Karpas-422 (cell line): ENCODE measurements around the gene ENDOV. TPM values are rescaled to one million over a fixed set of nuclear protein-coding genes. Genes with fewer than 3 reads are reported as not detected.

ENCODE experiments used
- DNase-seq: peaks from one replicate; pipeline ENCODE4 v3.0.0-alpha.2; 2015
- H2AFZ ChIP-seq: fragments of 200-600 bp; sonication (generic); 2 replicates; pipeline ENCODE4 v1.6.1; 2014; ENCODE audit warnings: antibody characterized with exemption, low read length, mixed read lengths
- H3K27ac ChIP-seq: fragments of 200-600 bp; sonication (generic); 2 replicates; pipeline ENCODE4 v1.5.1; 2014; ENCODE audit warnings: mild to moderate bottlenecking, low read length, moderate library complexity
- H3K27me3 ChIP-seq: fragments of 200-600 bp; sonication (generic); 2 replicates; pipeline ENCODE4 v1.6.1; 2014; ENCODE audit warnings: low read length, mixed read lengths
- H3K36me3 ChIP-seq: fragments of 200-600 bp; sonication (generic); 2 replicates; pipeline ENCODE4 v1.6.1; 2014; ENCODE audit warnings: low read length, mixed read lengths; ENCODE audit not compliant: insufficient read depth
- H3K4me1 ChIP-seq: fragments of 200-600 bp; sonication (generic); 2 replicates; pipeline ENCODE4 v1.6.1; 2014; ENCODE audit warnings: mild to moderate bottlenecking, low read length, mixed read lengths
- H3K4me2 ChIP-seq: fragments of 200-600 bp; sonication (generic); 2 replicates; pipeline ENCODE4 v1.6.1; 2014; ENCODE audit warnings: low read length, low read depth, mild to moderate bottlenecking; ENCODE audit not compliant: poor library complexity, severe bottlenecking
- H3K4me3 ChIP-seq: fragments of 200-600 bp; sonication (generic); 2 replicates; pipeline ENCODE4 v1.5.1; 2014; ENCODE audit warnings: mild to moderate bottlenecking, antibody characterized with exemption, low read length, mixed read lengths
- H3K79me2 ChIP-seq: fragments of 200-600 bp; sonication (generic); 2 replicates; pipeline ENCODE4 v1.6.1; 2014; ENCODE audit warnings: mild to moderate bottlenecking, low read length, mixed read lengths
- H3K9ac ChIP-seq: fragments of 200-600 bp; sonication (generic); 2 replicates; pipeline ENCODE4 v1.6.0; 2014; ENCODE audit warnings: low read length
- H3K9me2 ChIP-seq: fragments of 200-600 bp; sonication (generic), shearing (Covaris generic); replicated peaks from 2 replicates; pipeline ENCODE4 v1.6.0; 2014; ENCODE audit warnings: mild to moderate bottlenecking, low read length, moderate library complexity; ENCODE audit not compliant: insufficient read depth
- H3K9me3 ChIP-seq: fragments of 300-700, 200-600 bp; sonication (generic); 2 replicates; pipeline ENCODE4 v1.6.1; 2014; ENCODE audit warnings: low read length, mixed read lengths
- H4K20me1 ChIP-seq: fragments of 200-600 bp; sonication (generic); 2 replicates; pipeline ENCODE4 v1.6.1; 2014; ENCODE audit warnings: mild to moderate bottlenecking, antibody characterized with exemption, low read length, low read depth; ENCODE audit not compliant: insufficient read depth
- total RNA-seq: library from RNA; depleted of rRNA; stranded (reverse); fragments of >200 nt; shearing (Covaris generic); gene quantifications from 2 replicates; pipeline ENCODE4 v1.2.3, GENCODE V29; 2014; ENCODE audit warnings: low replicate concordance

Gene ENDOV
- total RNA-seq, 1 experiment from 2014 or later = 22.7 TPM

DNA sequence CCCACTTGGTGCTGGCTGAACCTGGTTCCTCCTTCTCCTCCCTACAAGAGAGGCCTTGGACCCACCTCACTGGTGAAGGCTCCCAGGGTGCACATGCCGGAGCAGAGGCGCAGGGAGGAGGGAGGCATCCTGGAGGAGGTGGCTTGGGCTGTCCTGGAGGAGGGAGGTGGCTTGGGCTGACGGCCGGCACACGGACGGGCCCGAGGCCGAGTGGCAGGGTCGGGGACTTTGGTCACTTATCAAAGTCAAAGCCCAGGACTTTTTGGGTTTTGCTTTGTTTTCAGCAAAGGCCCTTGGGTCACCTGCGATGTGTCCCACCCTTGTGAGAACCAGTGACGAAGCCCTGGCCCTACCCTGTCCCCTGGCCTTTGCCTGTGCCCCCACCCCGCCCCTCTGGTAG is 28.5 kb downstream of the ENDOV start:
- H3K27me3 ChIP-seq = no peaks in the 10 kb centered on the region
- no peaks in the 10 kb centered on the region for H3K36me3 ChIP-seq
- H3K4me2 ChIP-seq = no peak overlapping the region
- H3K79me2 ChIP-seq = no peaks in the 10 kb centered on the region
- H2AFZ ChIP-seq = no peak overlapping the region
- no peak overlapping the region for H3K27ac ChIP-seq
- no peaks in the 10 kb centered on the region for H4K20me1 ChIP-seq
- no peak for DNase-seq
- no peaks in the 10 kb centered on the region; the same call in 1 of the 2 replicates for H3K4me1 ChIP-seq
- H3K9me3 ChIP-seq = no peaks in the 10 kb centered on the region
- no peak overlapping the region for H3K9ac ChIP-seq
- H3K4me3 ChIP-seq = no peak overlapping the region
- H3K9me2 ChIP-seq = no peaks in the 10 kb centered on the region

DNA sequence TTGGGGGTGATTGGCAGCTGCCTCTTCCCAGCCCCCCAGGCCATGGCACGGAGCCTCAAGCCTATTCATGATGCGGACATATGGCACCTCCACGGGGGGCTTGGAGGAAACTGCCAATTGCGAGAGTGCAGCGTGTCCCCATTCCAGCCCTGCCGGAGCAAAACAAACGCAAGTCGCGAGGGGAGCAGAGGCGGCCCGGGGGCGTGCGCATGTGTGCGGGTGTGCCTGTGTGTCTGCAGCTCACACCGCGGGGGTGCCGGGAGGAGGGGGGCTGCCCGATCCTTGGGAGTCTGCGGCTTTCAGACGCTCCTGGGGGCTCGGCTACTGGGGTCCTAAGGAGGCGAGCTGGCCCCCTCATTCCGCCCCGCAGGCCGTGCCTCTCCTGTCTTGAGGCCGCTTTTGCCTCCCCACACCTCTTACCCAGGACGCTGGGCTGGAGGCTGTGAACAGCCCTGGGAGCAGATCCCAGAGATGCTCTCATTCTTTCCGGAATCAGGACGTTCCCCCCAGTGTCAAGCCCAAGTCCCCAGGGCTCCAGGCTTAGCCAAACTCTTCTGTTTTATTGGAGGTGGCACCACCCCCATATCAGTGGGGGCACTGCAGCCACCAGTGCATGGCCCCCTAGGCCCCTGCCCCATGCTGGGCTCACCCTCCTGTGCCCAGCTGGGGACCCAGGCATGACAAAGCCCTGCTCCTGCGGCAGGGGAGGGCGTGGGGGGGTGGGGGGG is 29.1 kb downstream of the ENDOV start:
- H3K9ac ChIP-seq = no peak overlapping the region
- H3K4me1 ChIP-seq = no peaks in the 10 kb centered on the region; the same call in 1 of the 2 replicates
- H3K9me3 ChIP-seq = no peaks in the 10 kb centered on the region
- H3K4me2 ChIP-seq = no peak overlapping the region
- no peak for DNase-seq
- H3K79me2 ChIP-seq = no peaks in the 10 kb centered on the region
- H4K20me1 ChIP-seq = no peaks in the 10 kb centered on the region
- no peaks in the 10 kb centered on the region for H3K36me3 ChIP-seq
- H3K27me3 ChIP-seq = no peaks in the 10 kb centered on the region
- H3K4me3 ChIP-seq = no peak overlapping the region
- H3K9me2 ChIP-seq = no peaks in the 10 kb centered on the region
- no peak overlapping the region for H3K27ac ChIP-seq
- H2AFZ ChIP-seq = no peak overlapping the region

DNA sequence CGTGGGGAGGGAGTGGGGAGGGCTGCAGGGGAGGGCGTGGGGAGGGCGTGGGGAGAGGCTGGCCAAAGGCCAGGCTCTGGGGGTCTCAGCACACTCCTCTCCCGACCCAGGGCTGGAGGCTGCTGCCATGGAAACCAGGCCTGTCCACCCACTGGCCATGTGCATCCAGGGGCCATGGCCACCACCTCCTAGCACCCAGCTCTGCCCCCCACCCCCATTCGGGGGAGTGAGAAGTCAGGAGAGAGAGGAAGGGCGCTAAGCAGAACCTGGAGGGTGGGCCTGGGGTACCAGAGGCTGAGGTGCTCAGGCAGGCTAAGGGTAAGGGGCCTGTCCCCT is 29.6 kb downstream of the ENDOV start:
- Histone ChIP-seq H3K36me3 (no peaks in the 10 kb centered on the region), H3K9ac (no peak overlapping the region), H3K79me2 (no peaks in the 10 kb centered on the region), H3K9me2 (no peaks in the 10 kb centered on the region), H4K20me1 (no peaks in the 10 kb centered on the region), H3K9me3 (no peaks in the 10 kb centered on the region), H3K4me3 (no peak overlapping the region), H3K4me2 (no peak overlapping the region), H3K27me3 (no peaks in the 10 kb centered on the region), H3K4me1 (no peaks in the 10 kb centered on the region; the same call in 1 of the 2 replicates), H2AFZ (no peak overlapping the region), H3K27ac (no peak overlapping the region)
- DNase-seq = no peak

DNA sequence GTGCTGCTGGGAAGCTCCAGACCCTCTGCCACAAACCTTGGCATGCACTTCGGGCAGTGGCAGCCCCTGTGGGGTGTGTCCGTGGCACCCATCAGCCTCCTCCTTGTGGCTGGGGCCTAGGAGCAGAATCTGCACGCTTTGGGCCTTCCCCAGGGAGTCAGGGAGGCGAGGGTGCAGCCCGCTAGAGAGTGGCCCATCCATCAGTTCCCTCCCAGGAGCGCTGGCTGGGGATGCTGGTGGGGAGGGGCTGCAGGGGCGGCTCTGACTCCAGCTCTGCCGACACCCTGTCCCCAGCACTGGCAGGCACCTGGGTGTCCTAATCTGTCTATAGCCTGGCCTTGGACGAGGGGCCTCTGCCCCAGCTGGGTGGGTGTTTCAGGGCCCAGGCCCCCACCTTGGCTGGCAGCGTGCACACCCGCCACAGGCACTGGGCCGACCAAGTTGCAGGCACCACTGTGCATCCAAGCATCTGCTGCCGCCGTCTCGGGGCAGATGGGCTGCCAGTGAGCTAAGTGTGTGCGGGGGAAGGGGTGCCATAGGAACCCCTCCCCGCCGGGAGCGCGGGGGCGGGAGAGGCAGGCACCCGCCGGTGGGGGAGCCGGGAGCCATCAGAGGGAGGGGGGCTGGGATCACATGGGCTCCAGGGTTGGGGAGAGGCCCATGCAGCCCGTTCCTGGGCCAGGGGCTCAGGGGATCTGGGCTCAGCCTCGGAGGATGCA is 30.2 kb downstream of the ENDOV start:
- H3K9ac ChIP-seq = no peak overlapping the region
- H3K4me3 ChIP-seq = no peak overlapping the region
- H3K36me3 ChIP-seq = no peaks in the 10 kb centered on the region
- no peak overlapping the region for H3K4me2 ChIP-seq
- H4K20me1 ChIP-seq = no peaks in the 10 kb centered on the region
- no peak for DNase-seq
- H3K9me2 ChIP-seq = no peaks in the 10 kb centered on the region
- H3K9me3 ChIP-seq = no peaks in the 10 kb centered on the region
- H3K79me2 ChIP-seq = no peaks in the 10 kb centered on the region
- H3K4me1 ChIP-seq = no peaks in the 10 kb centered on the region; the same call in 1 of the 2 replicates
- H2AFZ ChIP-seq = no peak overlapping the region
- H3K27me3 ChIP-seq = no peaks in the 10 kb centered on the region
- no peak overlapping the region for H3K27ac ChIP-seq

DNA sequence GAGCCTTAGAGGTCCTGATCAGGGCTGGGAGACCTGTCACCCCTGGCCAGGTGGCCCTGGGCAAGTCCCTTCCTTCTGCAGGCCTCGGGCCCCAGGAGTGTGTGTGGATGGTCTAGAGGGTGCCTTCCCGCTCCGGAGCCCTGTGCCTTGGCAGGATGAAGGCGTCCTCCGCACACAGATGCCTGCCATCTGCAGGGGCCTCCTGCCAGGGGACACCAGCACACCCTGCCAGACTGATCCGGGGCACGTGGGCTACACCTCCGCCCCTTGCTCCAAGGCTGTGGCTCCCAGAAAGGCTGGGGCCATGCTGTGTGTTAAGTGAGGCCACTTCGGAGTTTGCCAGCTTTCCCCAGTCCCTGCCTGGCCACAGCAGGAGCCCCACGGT is 30.8 kb downstream of the ENDOV start:
- Histone ChIP-seq H3K9ac (no peak overlapping the region), H3K4me2 (no peak overlapping the region), H3K27me3 (no peaks in the 10 kb centered on the region), H3K4me1 (no peaks in the 10 kb centered on the region; the same call in 1 of the 2 replicates), H2AFZ (no peak overlapping the region), H3K27ac (no peak overlapping the region), H3K79me2 (no peaks in the 10 kb centered on the region), H3K9me3 (no peaks in the 10 kb centered on the region), H4K20me1 (no peaks in the 10 kb centered on the region), H3K9me2 (no peaks in the 10 kb centered on the region), H3K36me3 (no peaks in the 10 kb centered on the region), H3K4me3 (no peak overlapping the region)
- no peak for DNase-seq

DNA sequence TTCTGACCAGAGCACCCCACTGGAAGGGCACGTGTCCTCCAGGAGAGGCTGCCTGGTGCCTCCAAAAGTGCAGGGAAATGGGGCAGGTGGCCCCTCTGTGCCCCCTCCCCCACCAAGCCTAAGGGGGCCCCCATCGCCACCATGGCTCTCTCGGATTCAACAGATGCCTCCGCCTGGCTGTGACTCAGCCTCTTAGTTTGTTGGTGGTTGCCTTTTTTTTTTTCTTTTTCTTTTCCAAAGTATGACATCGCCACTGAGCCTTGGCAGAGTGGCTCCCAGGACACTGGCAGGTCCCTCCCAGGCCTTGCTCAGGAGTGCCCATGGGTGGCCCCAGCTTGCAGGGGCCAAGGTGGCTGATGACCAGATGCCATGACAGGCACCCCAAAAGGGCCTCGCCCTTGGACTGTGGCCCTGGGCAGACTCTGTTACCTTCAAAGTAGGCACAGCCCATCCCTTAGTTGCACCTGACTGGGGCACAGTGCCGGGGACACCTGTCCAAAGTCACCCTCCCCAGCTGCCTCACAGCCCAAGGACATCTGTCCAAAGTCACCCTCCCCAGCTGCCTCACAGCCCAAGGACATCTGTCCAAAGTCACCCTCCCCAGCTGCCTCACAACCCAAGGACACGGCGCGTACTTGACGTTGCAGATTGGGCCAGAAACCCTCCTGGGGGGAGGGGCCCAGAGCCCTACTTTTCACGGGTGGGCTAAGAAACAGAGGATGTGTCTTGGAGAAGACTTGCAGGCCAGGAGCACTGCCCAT is 31.9 kb downstream of the ENDOV start:
- Histone ChIP-seq H3K9me2 (no peaks in the 10 kb centered on the region), H2AFZ (no peak overlapping the region), H3K27me3 (no peaks in the 10 kb centered on the region), H4K20me1 (no peaks in the 10 kb centered on the region), H3K9ac (no peak overlapping the region), H3K9me3 (no peaks in the 10 kb centered on the region), H3K4me3 (no peak overlapping the region), H3K4me1 (no peaks in the 10 kb centered on the region; the same call in 1 of the 2 replicates), H3K27ac (no peak overlapping the region), H3K79me2 (no peaks in the 10 kb centered on the region), H3K36me3 (no peaks in the 10 kb centered on the region), H3K4me2 (no peak overlapping the region)
- no peak for DNase-seq

DNA sequence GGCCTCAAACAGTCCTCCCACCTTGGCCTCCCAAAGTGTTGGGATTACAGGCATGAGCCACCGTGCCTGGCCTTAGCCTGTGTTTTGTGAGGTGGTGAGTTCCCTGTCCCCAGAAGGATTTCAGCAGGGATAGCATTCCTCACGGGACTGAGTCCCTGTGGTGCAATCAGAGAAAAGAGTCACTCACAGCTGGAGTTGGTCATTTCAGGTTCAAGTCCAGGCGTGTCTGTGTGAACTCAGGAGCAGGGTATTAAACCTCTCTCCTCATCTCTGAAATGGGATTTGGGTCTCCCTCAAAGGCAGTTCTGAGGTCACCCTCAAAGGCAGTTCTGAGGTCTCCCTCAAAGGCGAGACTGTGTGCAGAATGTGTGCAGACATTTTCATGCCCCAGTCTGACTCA is 32.8 kb downstream of the ENDOV start:
- H3K9ac ChIP-seq = no peak overlapping the region
- no peaks in the 10 kb centered on the region for H4K20me1 ChIP-seq
- no peak overlapping the region for H3K4me2 ChIP-seq
- H3K79me2 ChIP-seq = no peaks in the 10 kb centered on the region
- no peak overlapping the region for H3K4me3 ChIP-seq
- no peaks in the 10 kb centered on the region for H3K27me3 ChIP-seq
- no peak overlapping the region for H3K27ac ChIP-seq
- H2AFZ ChIP-seq = no peak overlapping the region
- no peaks in the 10 kb centered on the region for H3K36me3 ChIP-seq
- no peaks in the 10 kb centered on the region for H3K9me2 ChIP-seq
- H3K9me3 ChIP-seq = no peaks in the 10 kb centered on the region
- no peak for DNase-seq
- H3K4me1 ChIP-seq = no peaks in the 10 kb centered on the region; the same call in 1 of the 2 replicates
